Testis (tissue), 2 donors: ENCODE data around the gene MFSD6.

ENCODE experiments used
- CTCF ChIP-seq, 3 experiments: fragments of 450-650 bp in 2 of 3; fragments of 200-600 bp in 1 of 3; sonication (generic) in 1 of 3; IDR thresholded peaks; one replicate each; pipeline ENCODE4 v1.5.1; 2016 to 2019; ENCODE audit warnings: antibody characterized with exemption in 3 of 3, mild to moderate bottlenecking in 2 of 3, moderate library complexity in 1 of 3
- POLR2A ChIP-seq: fragments of 450-650 bp; IDR thresholded peaks from one replicate; pipeline ENCODE4 v1.6.1; 2017; ENCODE audit warnings: antibody characterized with exemption, mild to moderate bottlenecking, moderate library complexity

GRCh38 chr2:190538201-190538600, 130.0 kb downstream of the MFSD6 start:
- TF ChIP-seq CTCF (IDR thresholded peaks at IDR 0.05) (no peak), POLR2A (no peak)
